GM12872 (cell line): ENCODE results near the gene TGFBR3L.

ENCODE experiments used
- CTCF ChIP-seq: IDR thresholded peaks from 3 replicates; pipeline ENCODE4 v1.5.1; 2011; ENCODE audit warnings: low read depth, mild to moderate bottlenecking, low read length, moderate library complexity; ENCODE audit not compliant: insufficient read depth

TGFBR3L gene

GRCh38 chr19:7883796-7884570, 30.6 kb upstream of the TGFBR3L start:
- TF ChIP-seq CTCF, result no peak

GRCh38 chr19:7885818-7886217, 28.8 kb upstream of the TGFBR3L start:
- no peak for TF ChIP-seq CTCF

DNA sequence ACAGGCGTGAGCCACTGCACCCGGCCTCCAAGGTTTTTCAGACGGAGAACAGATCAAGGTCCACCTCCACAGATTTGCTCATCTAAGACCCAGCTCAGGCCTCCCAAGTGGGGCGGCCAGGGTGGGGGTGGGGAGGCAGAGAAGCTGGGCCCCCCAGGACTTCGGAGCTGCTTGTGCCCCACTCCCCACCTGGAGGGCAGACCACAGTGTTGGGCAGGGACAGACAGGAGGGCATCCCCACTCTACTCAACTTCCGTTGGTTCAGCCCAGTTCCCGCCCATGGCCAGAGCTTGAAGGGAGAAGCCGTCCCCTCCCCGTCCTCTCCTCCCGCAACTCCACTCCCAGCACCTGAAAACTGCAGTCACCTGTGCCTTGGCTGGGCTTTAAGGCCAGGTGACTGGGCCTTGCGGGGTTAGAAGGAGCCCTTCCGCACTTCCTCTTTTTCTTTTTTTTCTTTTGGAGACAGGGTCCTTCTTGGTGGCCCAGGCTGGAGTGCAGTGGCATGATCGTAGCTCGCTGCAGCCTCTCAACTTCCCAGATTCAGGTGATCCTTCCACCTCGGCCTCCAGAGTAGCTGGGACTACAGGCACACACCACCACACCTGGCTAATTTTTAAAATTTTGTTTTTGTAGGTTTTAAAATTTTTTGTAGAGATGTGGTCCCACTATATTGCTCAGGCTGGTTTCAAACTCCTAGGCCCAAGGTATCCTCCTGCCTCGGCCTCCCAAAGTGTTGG, 27.1 kb upstream of the TGFBR3L start:
- no peak for TF ChIP-seq CTCF

- no peak for TF ChIP-seq CTCF
Observed at GRCh38 chr19:7888145-7888825, 26.3 kb upstream of the TGFBR3L start, which contains the start of gene LRRC8E. Gene LRRC8E, plus strand, starts transcription at chr19:7888510. Its CDS starts 7,094 bp downstream, at chr19:7895604.

DNA sequence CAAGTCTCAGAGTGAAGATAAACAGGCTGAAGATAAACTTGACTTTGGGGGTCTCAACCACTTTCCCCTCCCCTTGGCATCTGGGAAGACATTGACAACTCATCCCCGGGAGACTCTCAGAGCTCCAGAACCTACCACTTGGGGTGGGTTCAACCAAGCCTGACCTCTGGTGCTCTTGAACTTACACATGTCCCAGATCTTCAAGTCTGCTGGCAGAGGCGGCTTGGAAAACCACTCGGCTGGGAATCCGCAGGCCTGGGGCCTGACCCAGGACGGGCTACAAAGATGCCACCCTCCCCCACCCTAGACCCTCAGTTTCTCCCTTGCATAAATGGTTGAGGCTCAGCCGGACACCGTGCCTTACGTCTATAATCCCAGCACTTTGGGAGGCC, 25.8 kb upstream of the TGFBR3L start:
- TF ChIP-seq CTCF, result no peak

DNA sequence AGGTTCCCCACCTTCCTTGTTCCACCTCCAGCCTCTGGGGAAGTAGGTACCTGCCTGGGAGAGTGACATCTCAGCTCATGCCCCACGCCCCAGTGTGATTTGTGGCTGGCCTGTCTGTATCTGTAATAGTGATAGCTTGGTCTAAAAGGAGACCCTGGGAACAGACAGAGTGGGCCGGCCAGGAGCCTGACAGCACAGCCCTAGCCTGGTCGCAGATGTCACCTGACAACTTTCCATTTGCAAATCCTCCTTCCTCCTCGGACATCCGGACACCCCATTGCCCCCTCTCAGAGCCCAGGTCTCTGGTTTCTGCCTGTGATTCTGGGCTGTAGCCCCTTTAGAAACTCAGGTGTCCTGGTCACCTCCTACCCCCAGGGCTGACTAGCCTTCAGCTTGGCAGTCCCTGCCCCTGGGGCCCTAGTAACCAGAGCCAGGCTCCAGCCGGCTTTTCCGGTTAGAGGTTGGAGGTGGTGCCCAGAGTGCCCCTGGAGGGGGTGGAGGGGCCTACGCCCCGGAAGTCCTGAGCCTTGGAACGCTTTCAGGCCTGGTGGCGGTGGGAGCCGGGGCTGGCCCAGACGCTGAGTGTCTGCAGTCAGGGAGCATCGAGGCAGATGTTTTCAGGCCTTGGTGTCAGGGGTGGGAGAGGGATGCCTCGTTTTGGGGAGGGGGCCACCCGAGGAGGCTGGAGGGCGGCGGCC, 19.9 kb upstream of the TGFBR3L start:
- no peak for TF ChIP-seq CTCF

DNA sequence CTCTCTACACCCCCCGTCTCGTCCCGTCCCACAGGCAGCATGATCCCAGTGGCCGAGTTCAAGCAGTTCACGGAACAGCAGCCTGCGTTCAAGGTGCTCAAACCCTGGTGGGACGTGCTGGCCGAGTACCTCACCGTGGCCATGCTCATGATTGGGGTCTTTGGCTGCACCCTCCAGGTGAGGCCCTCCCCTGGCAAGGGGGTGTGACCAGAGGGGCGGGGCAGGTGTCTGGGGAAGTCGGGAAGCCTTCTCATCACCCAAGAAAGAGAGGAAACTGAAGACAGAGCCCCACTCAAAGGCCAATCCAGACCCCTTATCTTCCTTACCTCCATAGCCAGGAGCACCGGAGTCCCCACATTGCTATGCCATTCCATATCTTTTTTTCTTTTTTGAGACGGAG, 19.1 kb upstream of the TGFBR3L start:
- no peak for TF ChIP-seq CTCF
